GM21360 (cell line): ENCODE measurements around the gene CALR3.
"Not testable (repeated sequence)": the region's sequence is repeated elsewhere in the genome, so short reads cannot be mapped to it uniquely, and the experiment has no call there.

Experiments
- ATAC-seq: cut with Tn5 transposase; IDR thresholded peaks from one replicate; pipeline ENCODE4 v1.9.1; 2021; ENCODE audit warnings: mild to moderate bottlenecking, moderate library complexity; ENCODE audit not compliant: unreplicated experiment

The CALR3 gene

DNA sequence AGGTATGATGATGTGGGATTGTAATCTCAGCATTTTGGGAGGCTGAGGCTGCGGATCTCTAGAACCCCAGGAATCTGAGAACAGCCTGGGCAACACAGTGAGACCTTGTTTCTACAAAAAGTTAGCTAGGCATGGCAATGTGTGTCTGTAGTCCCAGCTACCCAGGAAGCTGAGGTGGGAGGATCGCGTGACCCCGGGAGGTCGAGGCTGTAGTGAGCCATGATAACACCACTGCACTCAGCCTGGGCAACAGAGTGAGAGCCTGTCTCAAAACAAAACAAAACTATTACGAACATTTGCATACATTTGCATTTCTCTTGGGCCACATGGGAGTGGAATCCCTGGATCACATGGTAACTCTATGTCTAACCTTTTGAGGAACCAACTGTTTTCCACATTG is 1.9 kb upstream of the CALR3 start:
- no peak for ATAC-seq

DNA sequence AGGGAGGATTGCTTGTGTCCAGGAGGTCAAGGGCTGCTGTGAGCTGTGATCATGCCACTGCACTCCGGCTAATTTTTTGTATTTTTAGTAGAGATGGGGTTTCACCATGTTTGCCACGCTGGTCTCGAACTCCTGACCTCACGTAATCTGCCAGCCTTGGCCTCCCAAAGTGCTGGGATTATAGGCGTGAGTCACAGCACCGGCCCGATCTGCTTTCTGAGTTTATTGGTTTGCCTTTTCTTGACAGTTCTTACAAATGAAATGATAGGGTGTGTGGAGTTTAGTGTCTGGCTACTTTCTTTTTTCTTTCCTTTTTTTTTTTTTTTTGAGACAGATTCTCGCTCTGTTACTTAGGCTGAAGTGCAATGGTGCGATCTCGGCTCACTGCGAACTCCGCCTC is 1.1 kb upstream of the CALR3 start:
- no peak for ATAC-seq

DNA sequence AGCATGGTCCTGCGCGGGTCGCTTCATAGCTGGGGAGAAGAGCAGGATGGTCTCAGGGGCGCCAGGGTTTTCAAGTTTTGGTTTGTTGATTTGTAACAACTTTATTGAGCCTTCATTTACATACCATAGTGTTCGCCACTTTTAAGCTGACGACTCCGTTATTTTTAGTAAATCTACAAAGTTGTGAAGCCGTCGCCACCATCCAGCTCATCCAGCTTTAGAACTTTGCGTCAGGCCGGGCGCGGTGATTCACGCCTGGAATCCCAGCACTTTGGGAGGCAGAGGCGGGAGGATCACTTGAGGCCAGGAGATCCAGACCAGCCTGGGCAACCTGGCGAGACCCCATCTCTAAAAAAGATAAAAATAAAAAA is 631 bp upstream of the CALR3 start:
- ATAC-seq: no peak

DNA sequence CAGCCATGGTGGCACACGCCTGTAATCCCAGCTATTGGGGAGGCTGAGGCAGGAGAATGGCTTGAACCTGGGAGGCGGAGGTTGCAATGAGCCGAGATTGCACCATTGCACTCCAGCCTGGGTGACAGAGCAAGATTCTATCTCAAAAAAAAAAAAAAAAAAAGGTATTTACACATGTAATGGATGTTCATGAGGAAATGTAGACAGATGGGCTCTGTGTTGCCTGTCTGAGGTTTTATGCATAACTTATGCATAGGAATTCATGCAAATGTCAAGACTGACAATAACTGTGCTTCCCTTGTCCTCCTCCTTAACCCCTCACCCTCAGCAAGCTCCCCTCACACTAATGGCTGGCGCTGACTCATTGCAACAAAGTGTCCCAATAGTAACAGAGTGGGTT is 9.5 kb downstream of the CALR3 start:
- ATAC-seq: not testable (repeated sequence)

DNA sequence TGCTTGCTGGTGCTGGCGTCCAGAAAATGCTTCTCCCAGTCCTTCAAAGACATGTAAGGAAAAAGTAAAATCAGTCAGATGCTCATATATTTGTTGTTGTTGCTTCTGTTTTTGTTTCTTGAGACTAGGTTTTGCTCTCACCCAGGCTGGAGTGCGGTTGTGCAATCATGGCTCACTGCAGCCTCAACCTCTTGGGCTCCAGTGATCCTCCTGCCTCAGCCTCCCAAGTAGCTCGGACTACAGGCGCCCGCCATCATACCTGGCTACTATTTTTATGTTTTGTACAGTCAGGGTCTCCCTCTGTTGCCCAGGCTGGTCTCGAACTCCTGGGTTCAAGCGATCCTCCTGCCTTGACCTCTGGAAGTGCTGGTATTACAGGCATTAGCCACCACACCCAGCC is 13.2 kb downstream of the CALR3 start:
- no peak for ATAC-seq

DNA sequence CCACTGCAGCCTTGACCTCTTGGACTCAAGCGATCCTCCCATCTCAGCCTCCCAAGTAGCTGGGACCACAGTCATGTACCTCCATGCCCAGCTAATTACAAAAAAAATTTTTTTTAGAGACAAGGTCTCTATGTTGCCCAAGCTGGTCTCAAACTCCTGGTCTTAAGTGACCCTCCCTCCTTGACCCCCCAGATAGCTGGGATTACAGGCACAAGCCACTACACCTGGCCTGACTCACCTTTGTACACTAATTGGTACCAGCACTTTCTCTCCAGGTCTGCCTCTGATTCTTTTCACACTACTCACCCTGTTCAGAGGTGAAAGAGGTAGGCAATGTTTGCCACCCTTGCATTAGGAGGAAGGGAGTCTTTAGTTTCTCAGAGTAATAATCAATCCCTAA is 18.7 kb downstream of the CALR3 start:
- no peak for ATAC-seq

DNA sequence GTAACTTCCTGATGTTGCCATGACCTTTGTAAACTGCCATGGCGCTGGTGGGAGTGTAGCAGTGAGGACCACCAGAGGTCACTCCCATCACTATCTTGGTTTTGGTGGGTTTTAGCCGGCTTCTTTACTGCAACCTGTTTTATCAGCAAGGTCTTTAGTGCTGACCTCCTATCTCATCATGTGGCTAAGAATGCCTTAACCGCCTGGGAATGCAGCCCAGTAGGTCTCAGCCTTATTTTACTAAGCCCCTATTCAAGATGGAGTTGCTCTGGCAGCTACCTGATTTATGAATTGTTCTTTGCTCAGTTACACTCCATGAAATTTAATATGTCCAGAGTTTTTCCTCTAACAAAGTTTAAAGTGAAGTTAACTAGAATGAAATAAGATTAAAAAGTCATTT is 19.6 kb downstream of the CALR3 start:
- no peak for ATAC-seq

DNA sequence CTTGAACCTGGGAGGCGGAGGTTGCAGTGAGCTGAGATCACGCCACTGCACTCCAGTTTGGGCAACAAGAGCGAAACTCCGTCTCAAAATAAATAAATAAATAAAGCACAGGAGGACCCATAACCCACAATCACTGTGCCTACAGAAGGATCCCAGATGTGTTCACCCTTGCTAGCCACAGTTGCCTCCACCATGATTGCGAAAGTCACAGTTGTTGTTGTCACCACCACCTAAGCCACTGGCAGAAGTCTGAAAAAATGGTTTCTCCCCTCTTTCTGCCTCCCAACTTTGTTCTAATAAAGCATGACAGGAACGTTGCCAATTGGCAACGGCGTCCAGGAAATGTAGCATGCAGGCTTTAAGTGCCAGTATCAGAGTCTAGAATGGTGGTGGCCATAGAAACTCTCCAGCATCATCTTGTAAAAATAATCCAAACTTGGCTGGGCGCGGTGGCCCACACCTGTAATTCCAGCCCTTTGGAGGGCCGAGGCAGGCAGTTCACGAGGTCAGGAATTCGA is 22.0 kb downstream of the CALR3 start:
- ATAC-seq: no peak

DNA sequence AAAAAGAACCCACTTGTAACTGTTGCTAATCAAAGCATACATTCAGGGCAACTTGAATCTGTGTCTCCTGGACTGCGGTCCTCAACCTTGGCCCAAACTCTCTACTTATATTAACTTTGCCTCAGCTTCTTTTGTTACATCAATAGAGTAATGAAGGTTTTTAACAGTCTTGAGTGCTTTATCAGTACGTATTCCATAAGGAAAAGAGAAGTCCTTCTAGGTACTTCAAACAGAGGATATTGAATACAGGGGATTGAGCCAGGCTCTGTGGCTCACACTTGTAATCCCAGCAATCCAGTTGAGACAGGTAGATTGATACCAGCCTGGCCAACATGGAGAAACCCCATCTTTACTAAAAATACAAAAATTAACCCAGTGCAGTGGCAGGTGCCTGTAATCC is 23.0 kb downstream of the CALR3 start:
- no peak for ATAC-seq

DNA sequence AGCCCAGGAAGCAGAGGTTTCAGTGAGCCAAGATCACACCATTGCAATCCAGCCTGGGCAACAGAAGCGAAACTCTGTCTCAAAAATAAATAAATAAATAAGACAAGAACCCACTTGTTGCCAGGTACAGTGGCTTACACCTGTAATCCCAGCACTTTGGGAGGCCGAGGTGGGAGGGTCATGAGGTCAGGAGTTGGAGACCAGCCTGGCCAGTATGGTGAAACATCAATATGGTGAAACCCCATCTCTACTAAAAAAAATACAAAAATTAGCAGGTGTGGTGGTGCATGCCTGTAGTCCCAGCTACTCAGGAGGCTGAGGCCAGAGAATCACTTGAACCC is 23.4 kb downstream of the CALR3 start:
- ATAC-seq: not testable (repeated sequence)

DNA sequence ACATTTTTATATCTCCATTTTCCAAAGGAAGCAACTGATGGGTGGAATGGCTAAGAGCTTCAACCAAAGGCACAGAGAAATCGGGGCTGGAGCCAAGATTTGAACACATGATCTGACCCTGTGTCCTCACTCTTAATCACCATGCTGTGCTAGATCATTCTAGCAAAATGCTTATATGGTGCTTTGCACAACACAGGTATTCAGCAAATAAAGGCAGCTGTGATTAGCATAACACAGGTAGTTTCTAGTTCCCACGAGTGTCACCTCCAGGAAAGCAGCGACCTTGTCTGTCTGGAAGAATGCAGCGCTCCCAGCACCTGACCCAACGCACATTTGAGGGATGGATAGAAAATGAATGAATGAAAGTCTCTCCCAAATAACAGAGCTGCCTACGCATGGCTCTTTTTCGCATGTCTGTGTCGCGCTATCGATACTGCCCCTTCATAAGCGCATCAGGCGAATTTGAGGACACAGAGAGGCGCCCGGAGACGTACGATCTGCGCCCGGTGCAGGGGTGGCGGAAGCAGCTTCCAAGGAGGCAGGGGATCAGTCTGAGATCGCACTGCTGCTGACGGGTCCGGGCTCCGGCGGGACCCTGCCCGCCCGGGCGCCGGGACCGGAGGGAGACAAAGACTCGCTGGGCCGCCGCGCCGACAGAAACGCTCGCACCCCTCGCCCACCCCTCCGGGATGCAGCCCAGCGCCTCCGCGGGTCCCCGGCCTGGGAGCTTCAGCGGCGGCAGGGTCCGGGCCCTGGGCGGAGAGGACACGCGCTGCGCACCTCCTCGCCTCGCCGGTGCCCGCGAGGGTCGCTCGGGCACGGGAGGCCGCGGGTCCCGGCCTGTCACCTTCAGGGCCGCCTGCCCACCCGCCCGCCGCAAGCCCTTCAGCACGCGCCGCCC is 24.8 kb downstream of the CALR3 start:
- ATAC-seq: peak; percentile 32

DNA sequence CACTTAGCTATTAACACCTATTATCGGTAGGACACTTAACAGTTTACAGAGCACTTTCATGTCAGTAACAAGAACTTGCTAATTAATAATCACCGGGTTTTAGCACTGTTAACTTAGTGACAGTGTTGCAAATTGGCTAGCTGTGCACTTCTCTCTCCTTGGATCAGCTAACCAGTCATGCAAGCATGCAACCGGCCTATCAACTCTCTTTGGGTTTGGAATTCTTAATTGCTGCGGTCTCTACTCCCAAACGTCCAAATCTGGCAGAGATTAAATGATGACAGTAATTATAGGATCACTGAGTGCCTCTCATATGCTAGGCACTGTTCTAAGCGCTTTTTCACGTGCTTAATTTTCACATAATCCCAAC is 25.4 kb downstream of the CALR3 start:
- no peak for ATAC-seq

DNA sequence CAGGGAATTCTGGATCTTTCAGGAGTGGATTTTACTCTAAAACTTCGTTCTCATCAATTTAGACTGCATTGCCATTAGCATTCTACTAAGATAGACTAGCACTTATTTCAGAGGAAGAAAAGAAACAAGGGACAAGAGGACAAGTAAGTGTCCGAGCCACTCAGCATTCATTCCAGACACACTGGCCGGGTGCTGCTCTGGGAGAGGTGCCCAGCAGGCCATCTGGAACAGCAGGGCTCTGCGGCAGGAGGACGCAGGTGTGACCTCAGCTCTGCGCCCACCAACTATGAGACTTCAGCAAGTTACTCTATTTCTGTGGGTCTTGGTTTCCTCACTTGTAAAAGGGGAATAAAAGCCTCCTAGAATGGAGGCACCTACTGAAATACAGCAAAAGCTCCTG is 28.4 kb downstream of the CALR3 start:
- no peak for ATAC-seq

DNA sequence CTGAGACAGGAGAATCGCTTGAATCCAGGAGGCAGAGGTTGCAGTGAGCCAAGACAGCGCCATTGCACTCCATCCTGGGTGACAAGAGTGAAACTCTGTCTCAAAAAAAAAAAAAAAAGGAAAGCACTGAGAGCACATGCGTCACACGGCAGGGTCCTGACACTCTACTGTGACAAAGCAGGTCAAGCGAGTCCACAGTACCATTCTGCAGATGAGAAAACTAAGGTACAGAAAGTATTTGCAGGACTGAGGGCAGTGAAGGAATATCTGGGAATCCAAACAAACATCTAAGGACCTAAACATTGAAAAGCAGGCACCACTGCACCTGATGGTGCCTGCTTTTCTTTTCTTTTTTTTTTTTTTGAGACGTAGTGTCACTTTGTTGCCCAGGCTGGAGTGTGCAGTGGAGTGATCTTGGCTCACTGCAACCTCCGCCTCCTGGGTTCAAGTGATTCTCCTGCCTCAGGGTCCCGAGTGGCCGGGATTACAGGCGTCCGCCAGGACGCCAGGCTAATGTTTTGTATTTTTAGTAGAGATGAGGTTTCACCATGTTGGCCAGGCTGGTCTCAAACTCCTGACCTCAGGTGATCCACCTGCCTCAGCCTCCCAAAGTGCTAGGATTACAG is 29.1 kb downstream of the CALR3 start:
- not testable (repeated sequence) for ATAC-seq

DNA sequence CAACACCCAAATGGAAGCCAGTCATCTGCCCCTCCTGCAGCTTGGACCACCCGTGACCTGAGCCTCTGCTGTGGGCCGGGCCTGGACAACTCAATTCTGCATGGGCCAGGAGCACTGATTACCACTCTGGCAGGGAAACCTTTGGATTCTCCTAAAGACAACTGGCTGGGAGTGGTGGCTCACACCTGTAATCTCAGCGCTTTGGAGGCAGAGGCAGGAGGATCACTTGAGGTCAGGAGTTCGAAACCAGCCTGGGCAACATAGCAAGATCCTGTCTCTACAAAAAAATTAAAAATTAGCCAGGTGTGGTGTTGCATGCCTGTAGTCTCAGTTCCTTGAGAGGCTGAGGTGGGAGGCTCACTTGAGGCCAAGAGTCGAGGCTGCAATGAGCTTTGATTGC is 30.7 kb downstream of the CALR3 start:
- no peak for ATAC-seq

DNA sequence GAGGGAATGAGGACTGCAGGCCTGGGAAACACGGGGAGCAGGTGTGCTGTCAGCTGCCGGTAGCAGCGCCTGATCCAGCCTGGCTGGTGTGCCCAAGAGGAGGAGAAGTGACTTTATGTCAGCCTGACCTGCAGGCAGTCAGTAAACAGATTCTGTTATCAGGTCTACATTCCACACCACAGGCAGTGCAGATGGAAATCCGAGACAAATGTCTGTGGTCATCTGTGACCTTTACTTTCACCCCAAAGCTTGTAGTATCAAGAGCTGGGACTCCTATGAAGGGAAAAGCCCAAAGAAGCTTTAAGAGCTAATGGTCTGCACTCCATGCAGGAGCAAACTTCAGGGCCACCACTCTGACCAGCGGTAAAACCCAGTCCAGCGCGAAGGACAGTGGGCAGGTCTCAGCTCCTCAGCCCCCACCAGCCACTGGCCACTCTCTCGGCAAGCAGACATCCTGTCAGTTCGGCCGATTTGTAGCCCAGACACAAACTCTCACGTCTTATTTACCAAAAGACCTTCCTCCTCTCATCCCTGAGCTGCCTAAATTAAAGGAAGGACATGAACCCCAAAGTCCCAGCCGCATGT is 31.9 kb downstream of the CALR3 start:
- no peak for ATAC-seq

DNA sequence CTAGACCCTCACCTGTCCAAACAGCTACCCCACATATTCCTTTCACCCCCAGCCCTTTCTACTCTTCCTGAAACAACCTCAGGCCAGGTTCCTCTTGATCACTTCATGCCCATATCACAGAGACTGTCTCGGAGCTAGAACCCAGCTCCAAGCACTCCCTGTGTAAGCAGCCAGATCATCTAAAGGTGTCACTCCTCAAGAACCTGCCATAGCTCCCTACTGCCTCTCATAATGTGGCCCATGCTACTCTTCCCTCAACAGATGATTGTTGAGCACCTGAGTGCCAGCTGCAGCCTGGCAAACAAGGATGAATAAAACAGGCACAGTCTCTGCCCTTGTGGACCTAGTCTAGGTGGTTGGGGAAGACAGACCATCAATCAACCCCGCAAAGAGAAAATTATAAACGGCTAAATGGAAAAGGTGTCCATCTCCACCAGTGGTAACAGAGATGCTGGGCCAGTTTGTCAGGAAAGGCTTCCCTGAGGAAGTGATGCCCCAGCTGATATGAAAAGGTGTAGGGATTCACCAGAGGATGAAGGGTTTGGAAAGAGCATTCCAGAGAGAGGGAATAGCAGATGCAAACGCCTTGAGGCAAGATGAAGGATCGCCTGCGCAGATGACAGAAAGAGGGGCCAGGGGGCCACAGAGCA is 32.5 kb downstream of the CALR3 start:
- no peak for ATAC-seq

DNA sequence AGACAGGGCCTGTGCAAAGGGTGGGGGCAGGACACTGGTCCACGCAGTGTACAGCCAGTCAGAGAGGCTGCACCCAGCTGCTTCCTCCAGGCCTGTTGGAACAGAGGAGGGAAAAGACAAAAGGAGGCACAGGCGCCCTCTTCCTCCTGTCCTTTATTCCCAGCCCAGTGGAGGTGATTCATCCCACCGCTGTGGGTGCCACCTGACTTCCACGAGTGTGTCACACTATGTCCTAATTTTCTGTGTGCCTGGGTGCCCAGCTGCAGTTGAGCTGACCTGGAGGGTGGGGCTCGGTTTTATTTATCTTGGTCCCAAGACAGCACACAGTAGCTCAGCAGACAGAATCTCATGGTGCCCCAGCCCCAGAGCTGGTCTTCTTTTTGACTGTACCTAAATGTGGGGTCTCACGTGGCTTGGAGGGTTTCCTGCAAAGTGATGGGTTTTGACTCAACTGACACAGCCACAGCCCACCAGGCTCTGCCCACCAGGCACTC is 33.2 kb downstream of the CALR3 start:
- no peak for ATAC-seq

DNA sequence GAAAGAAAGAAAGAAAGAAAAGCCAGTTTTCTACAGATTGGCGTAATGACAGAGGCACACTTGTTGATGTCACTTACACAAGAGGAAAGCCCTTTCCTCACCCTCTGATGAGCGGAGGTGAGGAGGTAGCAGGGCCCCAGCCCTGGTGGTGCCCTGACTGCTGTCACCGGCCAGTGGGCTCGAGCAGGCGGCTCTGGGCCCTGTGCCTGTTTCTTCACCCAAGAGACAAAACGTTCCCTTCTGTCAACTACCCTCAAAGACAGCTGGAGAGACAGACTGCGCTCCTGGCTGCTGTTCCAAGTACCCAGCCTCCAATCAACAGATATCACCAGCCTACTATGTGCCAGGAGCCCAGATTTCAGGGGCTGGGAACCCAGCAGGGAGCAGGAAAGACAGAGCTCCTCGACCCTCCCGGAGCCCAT is 34.3 kb downstream of the CALR3 start:
- ATAC-seq: no peak

DNA sequence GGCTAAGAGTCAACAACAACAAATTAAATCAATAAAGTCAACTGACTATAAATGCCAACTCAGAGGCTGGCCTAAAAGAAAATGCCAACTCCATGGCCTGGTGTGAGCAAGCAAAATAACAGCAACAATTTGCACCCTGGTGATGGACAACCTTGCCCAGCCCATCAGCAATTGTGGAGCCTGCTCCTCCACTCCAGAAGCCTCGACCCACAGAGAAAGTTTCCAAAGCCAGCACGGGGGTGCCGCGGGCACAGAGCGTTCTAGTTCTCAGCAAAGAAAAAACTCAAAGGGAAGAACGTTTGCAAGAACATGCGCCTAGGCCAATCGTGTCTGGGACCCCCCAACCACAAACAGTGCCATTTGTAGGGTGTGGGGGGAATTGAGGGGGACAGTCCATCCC is 35.5 kb downstream of the CALR3 start:
- ATAC-seq: no peak

DNA sequence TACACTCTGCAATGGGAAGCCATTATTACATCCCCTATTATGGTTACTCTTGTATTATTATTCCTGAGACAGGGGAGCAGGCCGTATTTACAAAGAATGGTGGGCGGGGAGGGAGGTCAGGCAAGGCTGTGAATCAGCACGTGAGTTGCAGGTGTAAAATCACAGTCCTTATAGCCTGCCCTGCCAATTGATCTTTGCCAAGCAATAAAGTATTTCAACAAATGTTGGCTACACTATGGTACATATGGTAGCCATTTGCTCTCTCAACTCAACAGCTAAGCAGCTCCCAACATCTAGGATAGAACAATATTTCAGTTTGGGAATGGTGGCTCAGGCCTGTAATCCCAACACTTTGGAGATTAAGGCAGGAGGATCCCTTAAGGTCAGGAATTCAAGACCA is 36.3 kb downstream of the CALR3 start:
- no peak for ATAC-seq
